ENCODE results near the gene HSPA9.

DNA sequence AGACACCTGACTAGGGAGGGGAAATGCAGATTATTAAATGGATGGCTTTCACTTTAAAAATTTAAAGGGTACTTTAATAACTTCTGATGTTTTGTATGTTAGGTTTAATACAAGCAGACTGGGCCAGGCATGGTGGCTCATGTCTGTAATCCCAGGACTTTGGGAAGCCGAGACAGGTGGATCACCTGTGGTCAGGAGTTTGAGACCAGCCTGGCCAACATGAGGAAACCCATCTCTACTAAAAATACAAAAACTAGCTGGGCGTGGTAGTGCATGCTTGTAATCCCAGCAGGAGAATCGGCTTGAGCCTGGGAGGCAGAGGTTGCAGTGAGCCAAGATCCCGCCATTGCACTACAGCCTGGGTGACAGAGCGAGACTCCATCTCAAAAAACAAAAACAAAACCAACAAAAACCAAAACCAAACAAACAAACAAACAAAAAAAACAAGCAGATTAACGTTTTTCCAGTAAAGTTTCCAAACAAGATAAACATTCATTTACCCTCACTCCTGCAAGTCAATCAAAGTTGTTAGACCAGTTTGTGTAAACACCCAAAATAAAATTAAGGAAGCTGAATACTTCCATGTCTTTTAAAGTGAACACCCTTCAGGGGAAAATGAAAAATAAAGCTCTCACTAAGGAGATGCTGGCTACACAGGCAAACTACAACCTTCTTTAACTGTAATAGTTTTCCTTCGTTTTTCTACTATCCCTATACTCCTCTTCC, 46.3 kb downstream of the HSPA9 start:
- TF ChIP-seq, protein P1, sequence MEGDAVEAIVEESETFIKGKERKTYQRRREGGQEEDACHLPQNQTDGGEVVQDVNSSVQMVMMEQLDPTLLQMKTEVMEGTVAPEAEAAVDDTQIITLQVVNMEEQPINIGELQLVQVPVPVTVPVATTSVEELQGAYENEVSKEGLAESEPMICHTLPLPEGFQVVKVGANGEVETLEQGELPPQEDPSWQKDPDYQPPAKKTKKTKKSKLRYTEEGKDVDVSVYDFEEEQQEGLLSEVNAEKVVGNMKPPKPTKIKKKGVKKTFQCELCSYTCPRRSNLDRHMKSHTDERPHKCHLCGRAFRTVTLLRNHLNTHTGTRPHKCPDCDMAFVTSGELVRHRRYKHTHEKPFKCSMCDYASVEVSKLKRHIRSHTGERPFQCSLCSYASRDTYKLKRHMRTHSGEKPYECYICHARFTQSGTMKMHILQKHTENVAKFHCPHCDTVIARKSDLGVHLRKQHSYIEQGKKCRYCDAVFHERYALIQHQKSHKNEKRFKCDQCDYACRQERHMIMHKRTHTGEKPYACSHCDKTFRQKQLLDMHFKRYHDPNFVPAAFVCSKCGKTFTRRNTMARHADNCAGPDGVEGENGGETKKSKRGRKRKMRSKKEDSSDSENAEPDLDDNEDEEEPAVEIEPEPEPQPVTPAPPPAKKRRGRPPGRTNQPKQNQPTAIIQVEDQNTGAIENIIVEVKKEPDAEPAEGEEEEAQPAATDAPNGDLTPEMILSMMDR (IDR thresholded peaks at IDR 0.05; ENCODE audit: borderline replicate concordance, extremely low read depth, low read length, poor library complexity, severe bottlenecking), result no peak
- no peak for TF ChIP-seq EZH2 (IDR thresholded peaks at IDR 0.05; ENCODE audit: borderline replicate concordance, low read depth, low read length, severe bottlenecking)

Data from DND-41 (cell line).